ENCODE results near the gene CADPS.

CADPS gene

DNA sequence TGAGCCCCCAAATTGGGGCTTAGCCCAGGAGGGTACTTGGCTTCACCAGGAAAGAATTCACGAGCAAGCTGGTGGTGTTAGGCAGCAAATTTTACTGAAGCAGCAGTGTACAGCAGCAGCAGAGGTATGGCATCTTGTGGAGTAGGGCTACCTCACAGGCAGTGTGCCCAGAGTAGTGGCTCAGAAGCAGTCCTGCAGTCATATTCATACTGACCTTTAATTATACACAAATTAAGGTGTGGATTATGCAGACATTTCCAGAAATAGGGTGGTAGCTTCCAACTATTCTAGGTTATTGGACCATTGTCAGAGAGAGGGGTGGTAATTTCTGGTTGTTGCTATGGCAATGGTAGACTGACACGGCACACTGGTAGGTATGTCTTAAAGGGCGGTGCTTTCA, 20.7 kb upstream of the CADPS start:
- no peak for TF ChIP-seq ISL1 (CRISPR knock-in tag; IDR thresholded peaks at IDR 0.05)
- no peak for TF ChIP-seq CSDC2 (CRISPR knock-in tag; IDR thresholded peaks at IDR 0.05)
- TF ChIP-seq TCF4 (CRISPR knock-in tag; IDR thresholded peaks at IDR 0.05; ENCODE audit: borderline replicate concordance), result no peak
- no peak for TF ChIP-seq ZNF70 (CRISPR knock-in tag; IDR thresholded peaks at IDR 0.05)
- TF ChIP-seq, protein P1, sequence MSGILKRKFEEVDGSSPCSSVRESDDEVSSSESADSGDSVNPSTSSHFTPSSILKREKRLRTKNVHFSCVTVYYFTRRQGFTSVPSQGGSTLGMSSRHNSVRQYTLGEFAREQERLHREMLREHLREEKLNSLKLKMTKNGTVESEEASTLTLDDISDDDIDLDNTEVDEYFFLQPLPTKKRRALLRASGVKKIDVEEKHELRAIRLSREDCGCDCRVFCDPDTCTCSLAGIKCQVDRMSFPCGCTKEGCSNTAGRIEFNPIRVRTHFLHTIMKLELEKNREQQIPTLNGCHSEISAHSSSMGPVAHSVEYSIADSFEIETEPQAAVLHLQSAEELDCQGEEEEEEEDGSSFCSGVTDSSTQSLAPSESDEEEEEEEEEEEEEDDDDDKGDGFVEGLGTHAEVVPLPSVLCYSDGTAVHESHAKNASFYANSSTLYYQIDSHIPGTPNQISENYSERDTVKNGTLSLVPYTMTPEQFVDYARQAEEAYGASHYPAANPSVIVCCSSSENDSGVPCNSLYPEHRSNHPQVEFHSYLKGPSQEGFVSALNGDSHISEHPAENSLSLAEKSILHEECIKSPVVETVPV (CRISPR knock-in tag; IDR thresholded peaks at IDR 0.05), result no peak
- TF ChIP-seq ARNTL (CRISPR knock-in tag; IDR thresholded peaks at IDR 0.05; ENCODE audit: borderline replicate concordance, low read depth), result no peak
- TF ChIP-seq TOX (CRISPR knock-in tag; IDR thresholded peaks at IDR 0.05; ENCODE audit: borderline replicate concordance), result no peak
- TF ChIP-seq ESRRG (CRISPR knock-in tag; IDR thresholded peaks at IDR 0.05), result no peak
- no peak for TF ChIP-seq ZFP30 (CRISPR knock-in tag; IDR thresholded peaks at IDR 0.05)
- TF ChIP-seq ZNF8 (CRISPR knock-in tag; IDR thresholded peaks at IDR 0.05), result no peak
- no peak for ATAC-seq

DNA sequence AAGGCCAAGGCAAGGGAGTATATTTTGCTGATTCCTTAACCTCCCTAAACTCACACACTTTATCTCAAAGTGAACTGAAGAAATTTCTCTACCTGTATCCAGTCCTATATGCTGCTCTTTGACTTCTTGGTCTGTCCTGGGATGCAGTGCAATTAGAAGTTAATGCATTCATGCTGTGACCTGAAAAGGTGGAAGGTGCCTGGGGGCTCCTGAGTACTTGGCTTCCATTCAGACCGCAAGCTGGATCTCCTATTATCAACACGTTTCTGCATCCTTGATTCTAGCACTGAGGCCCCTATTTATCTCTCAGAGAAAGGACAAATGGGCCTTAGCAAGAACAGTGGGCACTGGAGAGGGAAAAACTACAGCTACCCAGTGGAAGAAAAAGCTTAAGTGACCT, 17.7 kb upstream of the CADPS start:
- TF ChIP-seq GLIS3 (CRISPR knock-in tag; IDR thresholded peaks at IDR 0.05) (no peak), ISL1 (CRISPR knock-in tag; IDR thresholded peaks at IDR 0.05) (no peak), RARB (CRISPR knock-in tag; IDR thresholded peaks at IDR 0.05) (no peak), ZNF565 (CRISPR knock-in tag; conservative IDR thresholded peaks at IDR 0.05; ENCODE audit: low read depth) (no peak), ARNTL (CRISPR knock-in tag; IDR thresholded peaks at IDR 0.05; ENCODE audit: borderline replicate concordance, low read depth) (no peak), CSDC2 (CRISPR knock-in tag; IDR thresholded peaks at IDR 0.05) (no peak), OSR1 (CRISPR knock-in tag; IDR thresholded peaks at IDR 0.05) (no peak), TOX (CRISPR knock-in tag; IDR thresholded peaks at IDR 0.05; ENCODE audit: borderline replicate concordance) (no peak), SNAI2 (CRISPR knock-in tag; IDR thresholded peaks at IDR 0.05) (no peak), ESRRG (CRISPR knock-in tag; IDR thresholded peaks at IDR 0.05) (no peak), ZFP3 (CRISPR knock-in tag; IDR thresholded peaks at IDR 0.05) (no peak), BACH2 (CRISPR knock-in tag; IDR thresholded peaks at IDR 0.05; ENCODE audit: borderline replicate concordance) (no peak), PPARA (CRISPR knock-in tag; IDR thresholded peaks at IDR 0.05; ENCODE audit: borderline replicate concordance) (no peak), ZNF70 (CRISPR knock-in tag; IDR thresholded peaks at IDR 0.05) (no peak)
- TF ChIP-seq, protein P2, sequence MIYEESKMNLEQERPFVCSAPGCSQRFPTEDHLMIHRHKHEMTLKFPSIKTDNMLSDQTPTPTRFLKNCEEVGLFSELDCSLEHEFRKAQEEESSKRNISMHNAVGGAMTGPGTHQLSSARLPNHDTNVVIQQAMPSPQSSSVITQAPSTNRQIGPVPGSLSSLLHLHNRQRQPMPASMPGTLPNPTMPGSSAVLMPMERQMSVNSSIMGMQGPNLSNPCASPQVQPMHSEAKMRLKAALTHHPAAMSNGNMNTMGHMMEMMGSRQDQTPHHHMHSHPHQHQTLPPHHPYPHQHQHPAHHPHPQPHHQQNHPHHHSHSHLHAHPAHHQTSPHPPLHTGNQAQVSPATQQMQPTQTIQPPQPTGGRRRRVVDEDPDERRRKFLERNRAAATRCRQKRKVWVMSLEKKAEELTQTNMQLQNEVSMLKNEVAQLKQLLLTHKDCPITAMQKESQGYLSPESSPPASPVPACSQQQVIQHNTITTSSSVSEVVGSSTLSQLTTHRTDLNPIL (CRISPR knock-in tag; IDR thresholded peaks at IDR 0.05; ENCODE audit: low read depth), result no peak
- TF ChIP-seq, protein P3, sequence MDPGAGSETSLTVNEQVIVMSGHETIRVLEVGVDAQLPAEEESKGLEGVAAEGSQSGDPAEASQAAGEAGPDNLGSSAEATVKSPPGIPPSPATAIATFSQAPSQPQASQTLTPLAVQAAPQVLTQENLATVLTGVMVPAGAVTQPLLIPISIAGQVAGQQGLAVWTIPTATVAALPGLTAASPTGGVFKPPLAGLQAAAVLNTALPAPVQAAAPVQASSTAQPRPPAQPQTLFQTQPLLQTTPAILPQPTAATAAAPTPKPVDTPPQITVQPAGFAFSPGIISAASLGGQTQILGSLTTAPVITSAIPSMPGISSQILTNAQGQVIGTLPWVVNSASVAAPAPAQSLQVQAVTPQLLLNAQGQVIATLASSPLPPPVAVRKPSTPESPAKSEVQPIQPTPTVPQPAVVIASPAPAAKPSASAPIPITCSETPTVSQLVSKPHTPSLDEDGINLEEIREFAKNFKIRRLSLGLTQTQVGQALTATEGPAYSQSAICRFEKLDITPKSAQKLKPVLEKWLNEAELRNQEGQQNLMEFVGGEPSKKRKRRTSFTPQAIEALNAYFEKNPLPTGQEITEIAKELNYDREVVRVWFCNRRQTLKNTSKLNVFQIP (CRISPR knock-in tag; IDR thresholded peaks at IDR 0.05; ENCODE audit: borderline replicate concordance, low read depth), result no peak
- TF ChIP-seq, protein P1 (CRISPR knock-in tag; IDR thresholded peaks at IDR 0.05), result no peak
- TF ChIP-seq, protein P4, sequence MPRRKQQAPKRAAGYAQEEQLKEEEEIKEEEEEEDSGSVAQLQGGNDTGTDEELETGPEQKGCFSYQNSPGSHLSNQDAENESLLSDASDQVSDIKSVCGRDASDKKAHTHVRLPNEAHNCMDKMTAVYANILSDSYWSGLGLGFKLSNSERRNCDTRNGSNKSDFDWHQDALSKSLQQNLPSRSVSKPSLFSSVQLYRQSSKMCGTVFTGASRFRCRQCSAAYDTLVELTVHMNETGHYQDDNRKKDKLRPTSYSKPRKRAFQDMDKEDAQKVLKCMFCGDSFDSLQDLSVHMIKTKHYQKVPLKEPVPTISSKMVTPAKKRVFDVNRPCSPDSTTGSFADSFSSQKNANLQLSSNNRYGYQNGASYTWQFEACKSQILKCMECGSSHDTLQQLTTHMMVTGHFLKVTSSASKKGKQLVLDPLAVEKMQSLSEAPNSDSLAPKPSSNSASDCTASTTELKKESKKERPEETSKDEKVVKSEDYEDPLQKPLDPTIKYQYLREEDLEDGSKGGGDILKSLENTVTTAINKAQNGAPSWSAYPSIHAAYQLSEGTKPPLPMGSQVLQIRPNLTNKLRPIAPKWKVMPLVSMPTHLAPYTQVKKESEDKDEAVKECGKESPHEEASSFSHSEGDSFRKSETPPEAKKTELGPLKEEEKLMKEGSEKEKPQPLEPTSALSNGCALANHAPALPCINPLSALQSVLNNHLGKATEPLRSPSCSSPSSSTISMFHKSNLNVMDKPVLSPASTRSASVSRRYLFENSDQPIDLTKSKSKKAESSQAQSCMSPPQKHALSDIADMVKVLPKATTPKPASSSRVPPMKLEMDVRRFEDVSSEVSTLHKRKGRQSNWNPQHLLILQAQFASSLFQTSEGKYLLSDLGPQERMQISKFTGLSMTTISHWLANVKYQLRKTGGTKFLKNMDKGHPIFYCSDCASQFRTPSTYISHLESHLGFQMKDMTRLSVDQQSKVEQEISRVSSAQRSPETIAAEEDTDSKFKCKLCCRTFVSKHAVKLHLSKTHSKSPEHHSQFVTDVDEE (CRISPR knock-in tag; IDR thresholded peaks at IDR 0.05), result no peak
- ATAC-seq, result no peak

DNA sequence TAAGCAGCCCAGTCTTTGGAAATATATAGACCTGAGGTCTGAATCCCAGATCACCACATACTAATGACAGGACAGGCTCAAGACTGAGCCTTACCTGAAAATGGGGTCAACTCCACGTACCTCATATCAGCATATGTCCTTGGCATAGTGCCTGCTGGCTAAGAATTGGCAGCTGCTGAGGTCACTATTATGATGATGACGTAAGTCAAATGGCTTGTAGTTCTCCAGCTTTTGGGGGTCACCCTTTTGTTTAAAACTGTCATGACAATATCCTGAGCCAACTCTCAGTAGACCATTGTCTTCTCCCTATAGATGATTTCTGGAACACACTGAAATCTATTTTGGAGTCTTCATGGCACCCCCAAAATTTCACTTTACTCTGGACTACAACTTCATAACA, 16.8 kb upstream of the CADPS start:
- no peak for ATAC-seq
- no peak for TF ChIP-seq ESRRG (CRISPR knock-in tag; IDR thresholded peaks at IDR 0.05)
- no peak for TF ChIP-seq ZNF565 (CRISPR knock-in tag; conservative IDR thresholded peaks at IDR 0.05; ENCODE audit: low read depth)
- no peak for TF ChIP-seq GLIS3 (CRISPR knock-in tag; IDR thresholded peaks at IDR 0.05)
- TF ChIP-seq ARNTL (CRISPR knock-in tag; IDR thresholded peaks at IDR 0.05; ENCODE audit: borderline replicate concordance, low read depth), result no peak
- no peak for TF ChIP-seq ZNF70 (CRISPR knock-in tag; IDR thresholded peaks at IDR 0.05)
- TF ChIP-seq PPARA (CRISPR knock-in tag; IDR thresholded peaks at IDR 0.05; ENCODE audit: borderline replicate concordance), result no peak
- TF ChIP-seq, protein P4 (CRISPR knock-in tag; IDR thresholded peaks at IDR 0.05), result no peak
- no peak for TF ChIP-seq TOX (CRISPR knock-in tag; IDR thresholded peaks at IDR 0.05; ENCODE audit: borderline replicate concordance)
- TF ChIP-seq TCF4 (CRISPR knock-in tag; IDR thresholded peaks at IDR 0.05; ENCODE audit: borderline replicate concordance), result no peak
- TF ChIP-seq, protein P2 (CRISPR knock-in tag; IDR thresholded peaks at IDR 0.05; ENCODE audit: low read depth), result no peak
- TF ChIP-seq, protein P3 (CRISPR knock-in tag; IDR thresholded peaks at IDR 0.05; ENCODE audit: borderline replicate concordance, low read depth), result no peak
